K562 (cell line): Measurements from ENCODE around the gene ATP2A3. TPM values are rescaled to one million over a fixed set of nuclear protein-coding genes. Genes with fewer than 3 reads are reported as not detected.

ENCODE experiments used
- RAD21 ChIP-seq, 2 experiments: fragments of 250-450 bp in 1 of 2; fragments of 450-650 bp in 1 of 2; sonication (Bioruptor Pico) in 1 of 2; formaldehyde crosslinking in 1 of 2; IDR thresholded peaks in 1 of 2; conservative IDR thresholded peaks in 1 of 2; 2 replicates each; pipeline versions ENCODE4 v1.4.0 to v1.8.0; 2020 to 2022; ENCODE audit warnings: mild to moderate bottlenecking in 2 of 2, moderate library complexity in 1 of 2
- ZC3H4 ChIP-seq: sonication (generic); formaldehyde crosslinking; IDR thresholded peaks from 2 replicates; pipeline ENCODE4 v1.9.0; 2021; ENCODE audit warnings: missing genetic modification reagents, borderline replicate concordance
- ZNF407 ChIP-seq: fragments of 450-650 bp; IDR thresholded peaks from 2 replicates; pipeline ENCODE4 v1.6.1; 2016; ENCODE audit warnings: low read depth
- polyA plus RNA-seq, 8 experiments: library from polyadenylated mRNA; depleted of rRNA in 4 of 8; stranded (reverse) in 5 of 8; unstranded in 3 of 8; fragments of >200 nt; fragmentation: Nextera tagmentation in 2 of 8; fragmentation: Illumina TruSeq in 1 of 8; extraction: Ambion mirVana in 2 of 8; extraction: Trizol in 1 of 8; gene quantifications; 2 replicates each; pipeline versions ENCODE4 v1.2.1 to v1.2.3, GENCODE V29; 2011 to 2014; ENCODE audit warnings: inconsistent platforms in 1 of 8, missing spikeins in 1 of 8
- total RNA-seq, 7 experiments: library from RNA; depleted of rRNA in 6 of 7; stranded (reverse); fragments of >200 nt in 6 of 7; fragmentation: Illumina TruSeq in 2 of 7; extraction: Trizol in 2 of 7; gene quantifications; 2 replicates each; pipeline versions ENCODE4 v1.2.1 to v1.2.3, GENCODE V29; 2011 to 2021; ENCODE audit warnings: low replicate concordance in 1 of 7
- TF ChIP-seq, protein P1 (sequence below), 2 experiments: fragments of 450-650 bp; conservative IDR thresholded peaks; 2 replicates each; pipeline ENCODE4 v1.6.1; 2017; ENCODE audit warnings: mild to moderate bottlenecking in 2 of 2, moderate library complexity in 2 of 2
- TF ChIP-seq, protein P2 (sequence below), 2 experiments: fragments of 450-650 bp; formaldehyde crosslinking in 1 of 2; IDR thresholded peaks; 2 replicates each; pipeline versions ENCODE4 v1.4.0 to v1.6.1; 2014 to 2020; ENCODE audit warnings: mild to moderate bottlenecking in 2 of 2, borderline replicate concordance in 1 of 2, low read depth in 1 of 2

The ATP2A3 gene
- total and polyA plus RNA-seq, 9 of the 15 experiments (the other 6 are each of a cell fraction or from before 2014, with no cell fraction given) = 0.65 to 103 (median 31.3) TPM

DNA sequence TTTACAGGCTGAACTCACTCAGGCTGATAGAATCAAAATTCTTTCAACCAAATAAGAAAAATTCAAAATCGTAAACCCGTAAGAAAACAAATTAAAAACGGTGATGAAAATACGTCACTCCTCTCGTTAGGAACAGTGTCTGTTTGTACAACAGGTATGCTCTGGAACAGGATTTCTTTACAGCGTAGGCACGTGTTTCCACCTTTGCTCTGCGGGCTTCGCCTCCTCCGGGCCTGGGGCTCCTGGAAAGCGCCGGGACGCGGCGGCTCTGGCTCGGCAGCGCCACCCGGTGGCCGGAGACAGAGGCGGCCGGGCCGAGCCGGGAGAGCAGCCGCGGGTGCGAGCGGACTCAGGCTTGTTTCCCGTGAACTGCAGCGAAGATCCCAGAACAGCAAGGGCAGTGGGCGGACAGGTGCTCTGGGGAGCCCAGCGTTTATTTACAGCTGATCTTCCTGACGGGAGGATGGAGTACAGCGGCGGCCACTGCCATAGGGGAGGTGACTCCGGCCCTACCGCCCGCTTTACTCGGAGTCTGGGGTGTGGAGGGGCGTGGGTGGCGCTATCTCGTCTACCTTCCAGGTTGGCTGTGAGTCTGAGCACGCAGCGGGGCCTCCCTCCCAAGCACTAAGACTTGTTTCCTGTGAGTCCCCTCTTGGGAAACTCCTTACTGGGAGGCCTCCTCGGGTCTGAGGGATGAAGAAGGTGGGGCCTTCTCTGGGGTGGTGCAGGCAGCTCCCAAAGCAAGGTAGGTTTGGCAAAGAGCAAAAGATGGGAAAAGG, 40.5 kb upstream of the ATP2A3 start (continued):
- no peak for TF ChIP-seq ZNF407
- peak; percentile 92 to 95 for TF ChIP-seq RAD21 (CRISPR knock-in tag; conservative IDR thresholded peaks at IDR 0.05 in 1 of 2, IDR thresholded peaks at IDR 0.05 in 1 of 2)
- TF ChIP-seq, protein P1, sequence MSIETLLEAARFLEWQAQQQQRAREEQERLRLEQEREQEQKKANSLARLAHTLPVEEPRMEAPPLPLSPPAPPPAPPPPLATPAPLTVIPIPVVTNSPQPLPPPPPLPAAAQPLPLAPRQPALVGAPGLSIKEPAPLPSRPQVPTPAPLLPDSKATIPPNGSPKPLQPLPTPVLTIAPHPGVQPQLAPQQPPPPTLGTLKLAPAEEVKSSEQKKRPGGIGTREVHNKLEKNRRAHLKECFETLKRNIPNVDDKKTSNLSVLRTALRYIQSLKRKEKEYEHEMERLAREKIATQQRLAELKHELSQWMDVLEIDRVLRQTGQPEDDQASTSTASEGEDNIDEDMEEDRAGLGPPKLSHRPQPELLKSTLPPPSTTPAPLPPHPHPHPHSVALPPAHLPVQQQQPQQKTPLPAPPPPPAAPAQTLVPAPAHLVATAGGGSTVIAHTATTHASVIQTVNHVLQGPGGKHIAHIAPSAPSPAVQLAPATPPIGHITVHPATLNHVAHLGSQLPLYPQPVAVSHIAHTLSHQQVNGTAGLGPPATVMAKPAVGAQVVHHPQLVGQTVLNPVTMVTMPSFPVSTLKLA (conservative IDR thresholded peaks at IDR 0.05) = peak; percentile 59 to 70
- TF ChIP-seq, protein P2, sequence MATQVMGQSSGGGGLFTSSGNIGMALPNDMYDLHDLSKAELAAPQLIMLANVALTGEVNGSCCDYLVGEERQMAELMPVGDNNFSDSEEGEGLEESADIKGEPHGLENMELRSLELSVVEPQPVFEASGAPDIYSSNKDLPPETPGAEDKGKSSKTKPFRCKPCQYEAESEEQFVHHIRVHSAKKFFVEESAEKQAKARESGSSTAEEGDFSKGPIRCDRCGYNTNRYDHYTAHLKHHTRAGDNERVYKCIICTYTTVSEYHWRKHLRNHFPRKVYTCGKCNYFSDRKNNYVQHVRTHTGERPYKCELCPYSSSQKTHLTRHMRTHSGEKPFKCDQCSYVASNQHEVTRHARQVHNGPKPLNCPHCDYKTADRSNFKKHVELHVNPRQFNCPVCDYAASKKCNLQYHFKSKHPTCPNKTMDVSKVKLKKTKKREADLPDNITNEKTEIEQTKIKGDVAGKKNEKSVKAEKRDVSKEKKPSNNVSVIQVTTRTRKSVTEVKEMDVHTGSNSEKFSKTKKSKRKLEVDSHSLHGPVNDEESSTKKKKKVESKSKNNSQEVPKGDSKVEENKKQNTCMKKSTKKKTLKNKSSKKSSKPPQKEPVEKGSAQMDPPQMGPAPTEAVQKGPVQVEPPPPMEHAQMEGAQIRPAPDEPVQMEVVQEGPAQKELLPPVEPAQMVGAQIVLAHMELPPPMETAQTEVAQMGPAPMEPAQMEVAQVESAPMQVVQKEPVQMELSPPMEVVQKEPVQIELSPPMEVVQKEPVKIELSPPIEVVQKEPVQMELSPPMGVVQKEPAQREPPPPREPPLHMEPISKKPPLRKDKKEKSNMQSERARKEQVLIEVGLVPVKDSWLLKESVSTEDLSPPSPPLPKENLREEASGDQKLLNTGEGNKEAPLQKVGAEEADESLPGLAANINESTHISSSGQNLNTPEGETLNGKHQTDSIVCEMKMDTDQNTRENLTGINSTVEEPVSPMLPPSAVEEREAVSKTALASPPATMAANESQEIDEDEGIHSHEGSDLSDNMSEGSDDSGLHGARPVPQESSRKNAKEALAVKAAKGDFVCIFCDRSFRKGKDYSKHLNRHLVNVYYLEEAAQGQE (IDR thresholded peaks at IDR 0.05; ENCODE audit: borderline replicate concordance) = peak; percentile 90
- TF ChIP-seq, protein P2 (CRISPR knock-in tag; IDR thresholded peaks at IDR 0.05; ENCODE audit: low read depth) = peak; percentile 69; the same call in 1 of the 2 replicates
- no peak for TF ChIP-seq ZC3H4 (CRISPR knock-in tag)
